ENCODE results near the gene ACOT13. TPM values are rescaled to one million over a fixed set of nuclear protein-coding genes. Genes with fewer than 3 reads are reported as not detected.

The ACOT13 gene
- total RNA-seq (2022; extraction: Qiagen RNA extraction) = 19.9 to 28.9 TPM (median 25.3 TPM) in 5 replicates

GRCh38 chr6:24666641-24667377 lies at the start of gene ACOT13, which contains the start of gene TDP2:
Gene ACOT13 (plus strand): TSS chr6:24667077. CDS start chr6:24667264, 187 bp downstream.
Gene TDP2 (minus strand): TSS chr6:24666899. CDS start chr6:24666862, 37 bp downstream.

DNA sequence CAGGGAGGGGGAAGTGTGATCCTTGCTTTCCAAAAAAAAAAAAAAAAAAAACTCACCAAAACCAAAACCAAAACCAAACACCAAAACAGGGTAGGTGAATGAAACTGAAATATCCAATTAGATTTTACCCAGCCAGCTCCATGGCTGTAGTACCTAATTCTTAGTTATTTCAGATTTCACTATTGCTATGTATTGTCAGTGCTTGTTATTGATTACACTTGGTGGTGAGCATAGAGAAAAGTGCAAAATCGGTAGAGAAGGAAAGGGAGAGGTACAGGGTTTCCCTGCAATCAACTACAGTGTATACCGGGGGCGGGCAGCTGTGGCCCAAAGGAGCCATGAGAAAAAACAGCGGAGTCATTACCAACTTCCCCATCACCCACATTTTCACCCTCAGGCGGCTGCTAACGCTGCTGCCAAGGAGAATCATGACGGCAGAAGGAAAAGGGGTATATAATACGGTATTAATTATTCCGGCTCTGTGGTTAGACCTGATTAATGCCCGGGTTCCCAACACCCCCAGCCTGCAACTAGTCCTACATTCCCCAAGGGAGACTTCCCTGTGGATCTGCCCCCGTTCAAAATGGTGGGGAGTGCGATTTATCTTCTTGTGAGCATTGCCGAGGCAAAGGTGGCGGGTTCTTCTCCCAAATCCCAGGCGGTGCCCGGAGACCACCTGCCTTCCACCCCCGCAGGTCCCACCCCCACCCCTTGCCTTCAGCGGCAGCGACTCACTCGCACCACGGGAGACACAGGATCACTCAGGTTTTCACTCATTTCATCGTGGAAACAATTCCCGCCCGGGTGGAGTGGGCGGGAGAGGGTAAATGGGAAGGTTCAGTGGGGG lies 52.5 kb downstream of the ACOT13 start, which contains the start of gene C6orf62:
TSS of gene C6orf62 (minus strand) at position 30 of the 847 bp plus-strand sequence. CDS start 486 bp downstream, outside the sequence.

Other genes starting within 250 kb of the ACOT13 start
- gene GPLD1, start 177.5 kb upstream of the ACOT13 start, total RNA-seq (2022; extraction: Qiagen RNA extraction) = 0.77 to 1.2 TPM (median 0.84 TPM) in 5 replicates
- 6.0 to 7.9 TPM (median 7.1 TPM) in 5 replicates for gene ALDH5A1, start 172.1 kb upstream of the ACOT13 start, total RNA-seq (2022; extraction: Qiagen RNA extraction)
- gene KIAA0319, start 20.9 kb upstream of the ACOT13 start, total RNA-seq (2022; extraction: Qiagen RNA extraction) = 1.8 to 2.2 TPM (median 2.0 TPM) in 5 replicates
- gene TDP2, start 178 bp upstream of the ACOT13 start, total RNA-seq (2022; extraction: Qiagen RNA extraction) = 27.7 to 31.3 TPM (median 30.2 TPM) in 5 replicates
- gene C6orf62, start 52.1 kb downstream of the ACOT13 start, total RNA-seq (2022; extraction: Qiagen RNA extraction) = 50.1 to 62.2 TPM (median 53.0 TPM) in 5 replicates
- 54.9 to 67.6 TPM (median 62.7 TPM) in 5 replicates for gene GMNN, start 107.9 kb downstream of the ACOT13 start, total RNA-seq (2022; extraction: Qiagen RNA extraction)
- gene ARMH2, start 131.8 kb downstream of the ACOT13 start, total RNA-seq (2022; extraction: Qiagen RNA extraction) = not detected in 5 replicates